Parathyroid adenoma (tissue), 2 donors: ENCODE data around the gene SHISA2.
"Not testable (repeated sequence)": the region's sequence is repeated elsewhere in the genome, so short reads cannot be mapped to it uniquely, and the experiment has no call there.

Source experiments
- H2AFZ ChIP-seq: fragments of 300-600 bp; sonication (generic); one replicate; pipeline ENCODE4 v1.7.0; 2017; ENCODE audit warnings: antibody characterized with exemption, mild to moderate bottlenecking
- H3K27ac ChIP-seq: fragments of 300-600 bp; sonication (generic); one replicate; pipeline ENCODE4 v1.7.0; 2017
- H3K27me3 ChIP-seq: fragments of 300-600 bp; sonication (generic); one replicate; pipeline ENCODE4 v1.7.0; 2017; ENCODE audit warnings: low read length; ENCODE audit not compliant: control insufficient read depth, insufficient read depth
- H3K36me3 ChIP-seq: fragments of 300-600 bp; sonication (generic); one replicate; pipeline ENCODE4 v1.7.0; 2017; ENCODE audit warnings: low read length; ENCODE audit not compliant: control insufficient read depth, insufficient read depth
- H3K4me1 ChIP-seq: fragments of 300-600 bp; sonication (generic); one replicate; pipeline ENCODE4 v1.7.0; 2017; ENCODE audit warnings: control low read depth
- H3K4me2 ChIP-seq: fragments of 300-600 bp; sonication (generic); one replicate; pipeline ENCODE4 v1.7.0; 2017; ENCODE audit warnings: low read length
- H3K4me3 ChIP-seq: fragments of 300-600 bp; sonication (generic); one replicate; pipeline ENCODE4 v1.7.0; 2017; ENCODE audit warnings: low read depth, low read length
- H3K79me2 ChIP-seq: fragments of 300-600 bp; sonication (generic); one replicate; pipeline ENCODE4 v1.7.0; 2017; ENCODE audit warnings: control low read depth
- H3K9ac ChIP-seq: fragments of 300-600 bp; sonication (generic); one replicate; pipeline ENCODE4 v1.7.0; 2017; ENCODE audit warnings: mild to moderate bottlenecking
- H3K9me3 ChIP-seq: fragments of 300-600 bp; sonication (generic); one replicate; pipeline ENCODE4 v1.7.0; 2017; ENCODE audit warnings: low read length; ENCODE audit not compliant: control insufficient read depth
- TF ChIP-seq, protein P1 (sequence below): fragments of 300-600 bp; sonication (generic); IDR thresholded peaks from one replicate; pipeline ENCODE4 v1.7.0; 2017; ENCODE audit warnings: antibody characterized with exemption, mild to moderate bottlenecking
- donor health status: primary hyperparathyroidism.

The SHISA2 gene

GRCh38 chr13:26051657-26052311 is at the start of gene SHISA2:
TSS of gene SHISA2 (minus strand) at chr13:26052016. CDS start at chr13:26050975, 1,041 bp downstream.
- Histone ChIP-seq H3K4me3 (peak within 1 kb of the TSS; percentile 48), H3K9ac (no peak within 1 kb of the TSS), H3K27ac (no peak within 1 kb of the TSS), H3K36me3 (no peaks in the 10 kb centered on the region), H2AFZ (peak within 1 kb of the TSS; percentile 53), H3K79me2 (no peaks in the 10 kb centered on the region), H3K4me1 (no peaks in the 10 kb centered on the region), H3K9me3 (no peaks in the 10 kb centered on the region), H3K4me2 (peak within 1 kb of the TSS; percentile 76), H3K27me3 (no peaks in the 10 kb centered on the region)
- TF ChIP-seq, protein P1, sequence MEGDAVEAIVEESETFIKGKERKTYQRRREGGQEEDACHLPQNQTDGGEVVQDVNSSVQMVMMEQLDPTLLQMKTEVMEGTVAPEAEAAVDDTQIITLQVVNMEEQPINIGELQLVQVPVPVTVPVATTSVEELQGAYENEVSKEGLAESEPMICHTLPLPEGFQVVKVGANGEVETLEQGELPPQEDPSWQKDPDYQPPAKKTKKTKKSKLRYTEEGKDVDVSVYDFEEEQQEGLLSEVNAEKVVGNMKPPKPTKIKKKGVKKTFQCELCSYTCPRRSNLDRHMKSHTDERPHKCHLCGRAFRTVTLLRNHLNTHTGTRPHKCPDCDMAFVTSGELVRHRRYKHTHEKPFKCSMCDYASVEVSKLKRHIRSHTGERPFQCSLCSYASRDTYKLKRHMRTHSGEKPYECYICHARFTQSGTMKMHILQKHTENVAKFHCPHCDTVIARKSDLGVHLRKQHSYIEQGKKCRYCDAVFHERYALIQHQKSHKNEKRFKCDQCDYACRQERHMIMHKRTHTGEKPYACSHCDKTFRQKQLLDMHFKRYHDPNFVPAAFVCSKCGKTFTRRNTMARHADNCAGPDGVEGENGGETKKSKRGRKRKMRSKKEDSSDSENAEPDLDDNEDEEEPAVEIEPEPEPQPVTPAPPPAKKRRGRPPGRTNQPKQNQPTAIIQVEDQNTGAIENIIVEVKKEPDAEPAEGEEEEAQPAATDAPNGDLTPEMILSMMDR: no peak

- no peaks in the 10 kb centered on the region for H3K27me3 ChIP-seq
- TF ChIP-seq, protein P1: no peak
Measured at GRCh38 chr13:26095846-26096610, 44.2 kb upstream of the SHISA2 start.

DNA sequence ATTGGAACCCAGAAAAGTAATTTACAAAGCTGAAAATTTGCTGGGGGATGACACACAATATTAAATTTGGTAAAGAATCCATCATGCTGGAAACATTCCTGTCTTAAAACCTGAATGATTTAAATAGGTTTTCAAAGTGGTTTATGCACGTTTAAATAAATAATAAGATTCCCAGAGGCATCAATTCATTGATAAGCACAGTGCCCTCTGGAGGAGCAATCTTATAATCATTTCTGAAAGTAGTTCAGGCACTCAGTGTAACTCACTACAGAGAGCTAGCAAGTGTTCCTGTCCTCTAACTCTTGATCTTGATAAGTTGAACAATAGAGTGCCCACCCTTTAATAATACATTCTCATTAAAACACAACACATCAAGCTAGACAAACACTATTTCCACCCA is 43.5 kb upstream of the SHISA2 start:
- Histone ChIP-seq H3K9ac (no peak overlapping the region), H3K27me3 (no peaks in the 10 kb centered on the region), H3K9me3 (no peaks in the 10 kb centered on the region), H3K4me2 (no peak overlapping the region), H3K27ac (no peak overlapping the region), H3K79me2 (no peaks in the 10 kb centered on the region), H2AFZ (no peak overlapping the region), H3K4me3 (no peak overlapping the region), H3K36me3 (no peaks in the 10 kb centered on the region), H3K4me1 (no peaks in the 10 kb centered on the region)
- TF ChIP-seq, protein P1: no peak

More at GRCh38 chr13:26095846-26096610, 44.2 kb upstream of the SHISA2 start:
- no peak overlapping the region for H3K9ac ChIP-seq
- H3K79me2 ChIP-seq: no peaks in the 10 kb centered on the region
- no peak overlapping the region for H3K27ac ChIP-seq
- no peaks in the 10 kb centered on the region for H3K4me1 ChIP-seq
- no peaks in the 10 kb centered on the region for H3K9me3 ChIP-seq
- H2AFZ ChIP-seq: no peak overlapping the region
- no peaks in the 10 kb centered on the region for H3K36me3 ChIP-seq
- no peak overlapping the region for H3K4me3 ChIP-seq
- H3K4me2 ChIP-seq: no peak overlapping the region

GRCh38 chr13:26076821-26077220 is 25.0 kb upstream of the SHISA2 start:
- not testable (repeated sequence) for H3K36me3 ChIP-seq, H3K27ac ChIP-seq, H3K4me2 ChIP-seq, H3K79me2 ChIP-seq, H3K4me1 ChIP-seq, H2AFZ ChIP-seq, H3K27me3 ChIP-seq, H3K9me3 ChIP-seq, H3K4me3 ChIP-seq, H3K9ac ChIP-seq

DNA sequence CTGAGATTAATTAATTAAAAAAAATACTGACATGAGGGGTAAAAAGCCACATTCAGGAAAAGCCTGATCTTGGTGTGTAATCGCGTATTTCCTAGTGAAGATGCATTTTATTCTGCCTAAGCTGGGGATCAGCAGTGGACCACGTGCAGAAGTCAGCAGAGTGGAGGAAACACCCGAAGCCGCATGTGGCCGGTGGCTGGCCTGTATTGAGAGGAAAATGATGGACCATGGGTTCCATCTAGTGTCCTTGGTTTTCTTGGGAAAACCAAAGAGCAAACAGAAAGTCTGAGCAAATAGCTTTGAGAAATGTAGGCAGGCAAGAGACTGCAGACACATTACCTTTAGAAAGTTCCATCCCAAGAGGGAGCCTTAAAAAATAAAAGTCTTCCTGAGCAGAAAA is 23.7 kb upstream of the SHISA2 start:
- H3K27me3 ChIP-seq: no peaks in the 10 kb centered on the region
- H3K4me2 ChIP-seq: no peak overlapping the region
- H3K27ac ChIP-seq: no peak overlapping the region
- H3K4me3 ChIP-seq: no peak overlapping the region
- TF ChIP-seq, protein P1: no peak
- no peaks in the 10 kb centered on the region for H3K4me1 ChIP-seq
- H3K9me3 ChIP-seq: no peaks in the 10 kb centered on the region
- H2AFZ ChIP-seq: no peak overlapping the region
- no peaks in the 10 kb centered on the region for H3K79me2 ChIP-seq
- no peaks in the 10 kb centered on the region for H3K36me3 ChIP-seq
- H3K9ac ChIP-seq: no peak overlapping the region
